ENCODE data around the gene WDR17. TPM values are rescaled to one million over a fixed set of nuclear protein-coding genes. Genes with fewer than 3 reads are reported as not detected.

WDR17 gene
- polyA plus RNA-seq, 3 donors, result 0.45 to 0.98 (median 0.59) TPM

GRCh38 chr4:176066757-176067156 is 1.1 kb downstream of the WDR17 start:
- 74 to 88% (median 81%) methylated on average over 6 of the region's 6 CpGs for WGBS, 3 donors
- H3K27ac ChIP-seq (ENCODE audit: low read depth, low read length), result no peak overlapping the region

- H3K27ac ChIP-seq (ENCODE audit: low read depth, low read length), result no peak overlapping the region
Measured at GRCh38 chr4:176077561-176077960, 11.9 kb downstream of the WDR17 start.

GRCh38 chr4:176084769-176085168 is 19.1 kb downstream of the WDR17 start:
- H3K27ac ChIP-seq (ENCODE audit: low read depth, low read length), result no peak overlapping the region
- 78 to 83% (median 79%) methylated on average over 2 of the region's 2 CpGs for WGBS, 3 donors

- no peak overlapping the region for H3K27ac ChIP-seq (ENCODE audit: low read depth, low read length)
- WGBS, 3 donors, result 52 to 82% (median 81%) methylated on average over 2 of the region's 2 CpGs
Measured at GRCh38 chr4:176090115-176090514, 24.5 kb downstream of the WDR17 start.

GRCh38 chr4:176099314-176099713 is 33.7 kb downstream of the WDR17 start:
- WGBS, 3 donors, result 86 to 94% (median 87%) methylated on average over 2 of the region's 2 CpGs
- H3K27ac ChIP-seq (ENCODE audit: low read depth, low read length), result no peak overlapping the region

GRCh38 chr4:176102414-176103063 is 36.9 kb downstream of the WDR17 start:
- H3K27ac ChIP-seq (ENCODE audit: low read depth, low read length), result no peak overlapping the region

GRCh38 chr4:176107695-176108094 is 42.1 kb downstream of the WDR17 start:
- no peak overlapping the region for H3K27ac ChIP-seq (ENCODE audit: low read depth, low read length)

- WGBS, 3 donors, result 61 to 74% (median 73%) methylated on average over 4 of the region's 4 CpGs
- H3K27ac ChIP-seq (ENCODE audit: low read depth, low read length), result no peak overlapping the region
Measured at GRCh38 chr4:176123710-176124407, 58.2 kb downstream of the WDR17 start.

- no peak overlapping the region for H3K27ac ChIP-seq (ENCODE audit: low read depth, low read length)
- WGBS, 3 donors, result 88 to 91% (median 90%) methylated on average over 4 of the region's 4 CpGs
Measured at GRCh38 chr4:176125063-176125462, 59.4 kb downstream of the WDR17 start.

GRCh38 chr4:176134670-176135069 is 69.0 kb downstream of the WDR17 start:
- no peak overlapping the region for H3K27ac ChIP-seq (ENCODE audit: low read depth, low read length)
- 70 to 87% (median 74%) methylated on average over 2 of the region's 2 CpGs for WGBS, 3 donors

GRCh38 chr4:176137631-176138030 is 72.0 kb downstream of the WDR17 start:
- H3K27ac ChIP-seq (ENCODE audit: low read depth, low read length), result no peak overlapping the region

- H3K27ac ChIP-seq (ENCODE audit: low read depth, low read length), result no peak overlapping the region
Measured at GRCh38 chr4:176139518-176139917, 73.9 kb downstream of the WDR17 start.

GRCh38 chr4:176142253-176142652 is 76.6 kb downstream of the WDR17 start:
- WGBS, 3 donors, result 67 to 73% (median 68%) methylated on average over 2 of the region's 2 CpGs
- no peak overlapping the region for H3K27ac ChIP-seq (ENCODE audit: low read depth, low read length)

- 66 to 84% (median 81%) methylated on average over 3 of the region's 3 CpGs for WGBS, 3 donors
Measured at GRCh38 chr4:176149680-176150355, 84.2 kb downstream of the WDR17 start.

GRCh38 chr4:176150356-176150682 is 84.7 kb downstream of the WDR17 start:
- no peak overlapping the region for H3K27ac ChIP-seq (ENCODE audit: low read depth, low read length)

More at GRCh38 chr4:176149680-176150355, 84.2 kb downstream of the WDR17 start:
- no peak overlapping the region for H3K27ac ChIP-seq (ENCODE audit: low read depth, low read length)

GRCh38 chr4:176150704-176151103 is 85.1 kb downstream of the WDR17 start:
- WGBS, 3 donors, result 71 to 84% (median 74%) methylated on average over 2 of the region's 2 CpGs

GRCh38 chr4:176153124-176153523 is 87.5 kb downstream of the WDR17 start:
- H3K27ac ChIP-seq (ENCODE audit: low read depth, low read length), result no peak overlapping the region
- WGBS, 3 donors, result 75 to 81% (median 78%) methylated on average over 4 of the region's 4 CpGs

More at GRCh38 chr4:176150704-176151103, 85.1 kb downstream of the WDR17 start:
- no peak overlapping the region for H3K27ac ChIP-seq (ENCODE audit: low read depth, low read length)

GRCh38 chr4:176156656-176157055 is 91.0 kb downstream of the WDR17 start:
- WGBS, 3 donors, result 93 to 95% (median 95%) methylated on average over 5 of the region's 5 CpGs

GRCh38 chr4:176163041-176163440 is 97.4 kb downstream of the WDR17 start:
- H3K27ac ChIP-seq (ENCODE audit: low read depth, low read length), result no peak overlapping the region
- WGBS, 3 donors, result 96 to 97% (median 97%) methylated on average over 3 of the region's 3 CpGs

More at GRCh38 chr4:176156656-176157055, 91.0 kb downstream of the WDR17 start:
- H3K27ac ChIP-seq (ENCODE audit: low read depth, low read length), result no peak overlapping the region

- H3K27ac ChIP-seq (ENCODE audit: low read depth, low read length), result no peak overlapping the region
- 18 to 55% (median 52%) methylated on average over 1 of the region's 1 CpG for WGBS, 3 donors
Measured at GRCh38 chr4:176185051-176185450, 119.4 kb downstream of the WDR17 start.
